Activated CD4-positive, alpha-beta T cell treated with anti-CD3 and anti-CD28 coated beads, Interleukin-2, amount 10 ng/mL, durations not matched to agents 7 days and 5 days (primary cell): ENCODE results near the gene PTGIS. TPM values are rescaled to one million over a fixed set of nuclear protein-coding genes. Genes with fewer than 3 reads are reported as not detected.

Experiments
- CTCF ChIA-PET: fragments of 350-600 bp; sonication (Branson Sonifier 250); formaldehyde crosslinking; loops from one replicate; lab custom pipeline; 2021; ENCODE audit warnings: antibody characterized with exemption; lab: Charles Lee
- POLR2A ChIA-PET: fragments of 350-600 bp; sonication (Branson Sonifier 250); formaldehyde crosslinking; loops from one replicate; lab custom pipeline; 2021; ENCODE audit warnings: antibody characterized with exemption; lab: Charles Lee
- DNase-seq: peaks from one replicate; pipeline ENCODE4 v3.0.0-alpha.2; 2020
- H3K27ac Mint-ChIP-seq: one replicate; pipeline ENCODE4 v1.8.0; 2021; ENCODE audit warnings: mild to moderate bottlenecking, moderate library complexity, mixed read lengths
- H3K27me3 Mint-ChIP-seq: one replicate; pipeline ENCODE4 v1.8.0; 2021; ENCODE audit warnings: mixed read lengths
- H3K36me3 Mint-ChIP-seq: one replicate; pipeline ENCODE4 v1.8.0; 2021; ENCODE audit warnings: low read depth, mixed read lengths
- H3K4me1 Mint-ChIP-seq: one replicate; pipeline ENCODE4 v1.8.0; 2021; ENCODE audit warnings: mixed read lengths
- H3K4me3 Mint-ChIP-seq: one replicate; pipeline ENCODE4 v1.8.0; 2021; ENCODE audit warnings: mild to moderate bottlenecking, moderate library complexity, mixed read lengths
- H3K9me3 Mint-ChIP-seq: one replicate; pipeline ENCODE4 v1.8.0; 2021; ENCODE audit warnings: mixed read lengths
- total RNA-seq, 2 experiments: library from RNA; stranded (reverse); gene quantifications; one replicate each; pipeline ENCODE4 v1.2.3, GENCODE V29; 2021

PTGIS gene
- total RNA-seq, 2 experiments from 2014 or later: 0.40 to 0.62 TPM

- Mint-ChIP-seq H3K4me1 (no peaks in the 10 kb centered on the region), H3K27ac (no peak overlapping the region), H3K27me3 (peaks cover 20% of the 10 kb centered on the region), H3K4me3 (no peak overlapping the region), H3K9me3 (no peaks in the 10 kb centered on the region), H3K36me3 (no peaks in the 10 kb centered on the region)
- ChIA-PET POLR2A (no interaction called here), CTCF (interaction anchor here (0.6 kb wide), 1 partner anchor 37 kb away, joined by 3 read pairs; no protein-coding TSS in a partner anchor)
- DNase-seq: no peak
Observed at GRCh38 chr20:49460131-49460530, 107.8 kb downstream of the PTGIS start.

DNA sequence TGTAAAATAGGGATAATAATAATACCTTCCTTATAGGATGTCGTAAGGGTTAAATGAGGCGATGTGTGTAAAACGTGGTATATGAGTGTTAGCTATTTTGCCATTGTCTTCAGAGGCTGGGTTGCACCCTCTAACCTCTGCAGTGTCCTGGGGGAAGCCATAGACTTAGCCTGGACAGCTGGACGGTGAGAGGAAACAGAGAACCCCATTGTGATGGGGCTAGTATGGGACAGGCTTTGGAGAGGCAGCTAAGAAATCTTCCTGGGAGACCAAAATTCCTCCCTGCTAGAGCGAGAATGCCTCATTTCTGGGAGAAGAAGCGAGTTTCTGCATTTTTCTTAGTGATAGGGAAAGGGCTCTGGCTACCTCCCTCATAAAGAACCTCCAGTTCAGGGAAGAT, 108.3 kb downstream of the PTGIS start:
- Mint-ChIP-seq H3K9me3 (no peaks in the 10 kb centered on the region), H3K27ac (no peak overlapping the region), H3K36me3 (no peaks in the 10 kb centered on the region), H3K27me3 (peaks cover 22% of the 10 kb centered on the region), H3K4me3 (no peak overlapping the region), H3K4me1 (no peaks in the 10 kb centered on the region)
- ChIA-PET POLR2A (no interaction called here), CTCF (interaction anchor here (0.6 kb wide), 1 partner anchor 37 kb away, joined by 3 read pairs; no protein-coding TSS in a partner anchor)
- DNase-seq: no peak

GRCh38 chr20:49457444-49457843, 110.5 kb downstream of the PTGIS start:
- Mint-ChIP-seq H3K9me3 (no peaks in the 10 kb centered on the region), H3K4me3 (no peak overlapping the region), H3K4me1 (no peaks in the 10 kb centered on the region), H3K27ac (no peak overlapping the region), H3K27me3 (peaks cover 22% of the 10 kb centered on the region), H3K36me3 (no peaks in the 10 kb centered on the region)
- DNase-seq: no peak
- ChIA-PET CTCF (no interaction called here), POLR2A (no interaction called here)

GRCh38 chr20:49456646-49457045, 111.3 kb downstream of the PTGIS start:
- CTCF ChIA-PET: no interaction called here
- peaks cover 22% of the 10 kb centered on the region for H3K27me3 Mint-ChIP-seq
- no peak overlapping the region for H3K4me3 Mint-ChIP-seq
- POLR2A ChIA-PET: no interaction called here
- no peaks in the 10 kb centered on the region for H3K4me1 Mint-ChIP-seq
- no peak overlapping the region for H3K27ac Mint-ChIP-seq
- no peaks in the 10 kb centered on the region for H3K36me3 Mint-ChIP-seq
- DNase-seq: no peak
- no peaks in the 10 kb centered on the region for H3K9me3 Mint-ChIP-seq

- POLR2A ChIA-PET: no interaction called here
Observed at GRCh38 chr20:49455691-49456090, 112.2 kb downstream of the PTGIS start.

More at GRCh38 chr20:49455691-49456090, 112.2 kb downstream of the PTGIS start:
- no peak for DNase-seq
- H3K4me3 Mint-ChIP-seq: no peak overlapping the region
- no peaks in the 10 kb centered on the region for H3K36me3 Mint-ChIP-seq
- peaks cover 22% of the 10 kb centered on the region for H3K27me3 Mint-ChIP-seq
- H3K4me1 Mint-ChIP-seq: no peaks in the 10 kb centered on the region
- H3K9me3 Mint-ChIP-seq: no peaks in the 10 kb centered on the region
- no peak overlapping the region for H3K27ac Mint-ChIP-seq
- CTCF ChIA-PET: no interaction called here

Other genes with a start within 250 kb of the PTGIS start
- under 1 TPM in 1 of 2 experiments, not detected in 1; 0.07 TPM for gene KCNB1, start 85.5 kb downstream of the PTGIS start, total RNA-seq
- gene B4GALT5, start 145.7 kb upstream of the PTGIS start, total RNA-seq: 10 to 100 TPM; 11.2 to 14.3 TPM
- 10 to 100 TPM; 21.4 to 23.1 TPM for gene SLC9A8, start 244.7 kb upstream of the PTGIS start, total RNA-seq